SH-SY5Y (cell line): ENCODE results near the gene POLE3.

Source experiments
- GATA2 ChIP-seq: IDR thresholded peaks from 2 replicates; pipeline ENCODE4 v1.6.1; 2011; ENCODE audit warnings: mild to moderate bottlenecking, low read depth, low read length
- GATA3 ChIP-seq: IDR thresholded peaks from 2 replicates; pipeline ENCODE4 v1.6.1; 2011; ENCODE audit warnings: low read depth, mild to moderate bottlenecking, low read length, moderate library complexity

- TF ChIP-seq GATA2 = no peak
- TF ChIP-seq GATA3 = no peak
Observed at GRCh38 chr9:113370806-113371325, 39.6 kb downstream of the POLE3 start.
